ENCODE results near the gene FHL2. TPM values are rescaled to one million over a fixed set of nuclear protein-coding genes. Genes with fewer than 3 reads are reported as not detected.

The FHL2 gene
- total and polyA plus RNA-seq, 2 donors (not counting 1 experiment from before 2014, with no cell fraction given): not detected

DNA sequence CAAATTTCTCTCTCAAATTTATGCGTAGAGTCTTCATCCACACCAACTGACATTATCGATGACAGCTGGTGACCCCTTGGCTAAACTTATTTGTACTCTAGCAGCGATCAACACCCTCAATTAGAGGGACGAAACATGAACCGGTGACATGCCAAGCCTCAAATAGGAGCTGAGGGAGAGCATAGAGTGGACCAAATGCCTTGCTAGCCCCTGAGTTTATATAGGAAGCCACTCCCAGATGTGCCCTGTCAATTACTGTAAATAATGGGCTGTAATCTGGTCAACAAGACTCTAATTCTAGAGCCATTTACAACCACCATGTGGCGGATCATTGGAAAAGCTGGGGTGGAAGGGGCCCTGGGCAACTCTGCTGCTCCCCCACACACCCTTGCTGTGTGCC lies 47.6 kb upstream of the FHL2 start:
- ATAC-seq (ENCODE audit: low read depth): no peak
- Histone ChIP-seq H3K27me3 (replicated peaks in 1 of 4; ENCODE audit: control extremely low read depth in 1 of 4, control insufficient read depth in 3 of 4, insufficient read depth in 4 of 4, low read length in 3 of 4) (peaks cover 0 to 21% (median 0%) of the 10 kb centered on the region in 4 experiments), H3K4me3 (ENCODE audit: control extremely low read depth in 1 of 5, extremely low read depth in 1 of 5, insufficient read depth in 1 of 5, low read depth in 2 of 5, low read length in 4 of 5) (no peak overlapping the region), H3K27ac (ENCODE audit: low read length in 2 of 2) (no peak overlapping the region), H3K36me3 (replicated peaks in 1 of 2; ENCODE audit: control extremely low read depth in 1 of 2, control insufficient read depth in 1 of 2, extremely low read depth in 1 of 2, insufficient read depth in 2 of 2, low read length in 1 of 2) (no peaks in the 10 kb centered on the region), H4K20me1 (ENCODE audit: control insufficient read depth, insufficient read depth, low read length, poor library complexity, severe bottlenecking) (no peaks in the 10 kb centered on the region), H3K4me1 (ENCODE audit: control insufficient read depth in 2 of 2, insufficient read depth in 2 of 2, low read length in 2 of 2) (no peaks in the 10 kb centered on the region), H3K79me2 (ENCODE audit: control insufficient read depth, insufficient read depth, low read length) (no peaks in the 10 kb centered on the region), H3K4me2 (replicated peaks; ENCODE audit: low read depth, low read length, poor library complexity, severe bottlenecking) (no peak overlapping the region), H2AFZ (ENCODE audit: insufficient read depth, low read depth, low read length, poor library complexity, severe bottlenecking) (no peak overlapping the region), H3K9ac (ENCODE audit: low read length) (no peak overlapping the region), H3K9me3 (ENCODE audit: control extremely low read depth in 1 of 3, control insufficient read depth in 2 of 3, insufficient read depth in 1 of 3, low read length in 2 of 3) (no peaks in the 10 kb centered on the region)
- intact Hi-C loops (cut with micrococcal nuclease): no loop called here
- POLR2A ChIA-PET: no interaction called here
- H3K4me3 Mint-ChIP-seq: no peak overlapping the region
- CTCF ChIA-PET: no interaction called here
- H3K4me1 Mint-ChIP-seq: no peaks in the 10 kb centered on the region
- peaks cover 34% of the 10 kb centered on the region for H3K27me3 Mint-ChIP-seq
- no peak for TF ChIP-seq EZH2 (IDR thresholded peaks at IDR 0.05; ENCODE audit: borderline replicate concordance, insufficient read depth, low read depth, low read length, poor library complexity, severe bottlenecking)
- no peaks in the 10 kb centered on the region for H3K9me3 Mint-ChIP-seq (ENCODE audit: insufficient read depth)
- WGBS (ENCODE audit: insufficient coverage): 100% methylated on average over 3 of the region's 6 CpGs
- no peak overlapping the region for H3K27ac Mint-ChIP-seq
- DNase-seq: no peak

DNA sequence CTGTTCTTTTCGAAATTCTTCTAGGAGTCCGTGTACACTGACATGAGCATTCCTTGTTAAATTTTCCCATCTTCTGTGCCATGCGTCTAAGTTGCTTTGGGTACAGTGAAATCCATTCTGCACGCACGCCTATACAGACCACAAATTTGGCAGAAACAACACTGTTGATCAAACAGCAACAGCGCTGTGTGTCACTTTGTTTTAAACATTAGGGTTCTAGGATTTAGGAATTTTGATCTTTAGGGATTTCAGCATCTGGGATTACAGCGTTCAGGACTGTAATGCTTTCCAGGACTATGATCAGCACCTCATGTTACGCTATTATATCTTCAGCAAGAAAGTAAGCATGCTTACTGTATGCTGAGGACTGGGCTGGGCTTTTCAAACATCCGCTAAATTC lies 47.1 kb upstream of the FHL2 start:
- no peaks in the 10 kb centered on the region for H3K4me1 ChIP-seq (ENCODE audit: control insufficient read depth in 2 of 2, insufficient read depth in 2 of 2, low read length in 2 of 2)
- intact Hi-C loops (cut with micrococcal nuclease): no loop called here
- DNase-seq (no peak), ATAC-seq (ENCODE audit: low read depth) (no peak)
- no peak overlapping the region for H2AFZ ChIP-seq (ENCODE audit: insufficient read depth, low read depth, low read length, poor library complexity, severe bottlenecking)
- H3K9ac ChIP-seq (ENCODE audit: low read length): no peak overlapping the region
- no peaks in the 10 kb centered on the region for H3K4me1 Mint-ChIP-seq
- no peaks in the 10 kb centered on the region for H4K20me1 ChIP-seq (ENCODE audit: control insufficient read depth, insufficient read depth, low read length, poor library complexity, severe bottlenecking)
- peaks cover 0 to 21% (median 0%) of the 10 kb centered on the region in 4 experiments for H3K27me3 ChIP-seq (replicated peaks in 1 of 4; ENCODE audit: control extremely low read depth in 1 of 4, control insufficient read depth in 3 of 4, insufficient read depth in 4 of 4, low read length in 3 of 4)
- H3K27me3 Mint-ChIP-seq: peaks cover 34% of the 10 kb centered on the region
- H3K27ac ChIP-seq (ENCODE audit: low read length in 2 of 2): no peak overlapping the region
- no peak overlapping the region for H3K27ac Mint-ChIP-seq
- H3K4me3 ChIP-seq (ENCODE audit: control extremely low read depth in 1 of 5, extremely low read depth in 1 of 5, insufficient read depth in 1 of 5, low read depth in 2 of 5, low read length in 4 of 5): no peak overlapping the region
- H3K9me3 Mint-ChIP-seq (ENCODE audit: insufficient read depth): no peaks in the 10 kb centered on the region
- WGBS (ENCODE audit: insufficient coverage): 92% methylated on average over 8 of the region's 9 CpGs
- POLR2A ChIA-PET: no interaction called here
- H3K79me2 ChIP-seq (ENCODE audit: control insufficient read depth, insufficient read depth, low read length): no peaks in the 10 kb centered on the region
- H3K36me3 ChIP-seq (replicated peaks in 1 of 2; ENCODE audit: control extremely low read depth in 1 of 2, control insufficient read depth in 1 of 2, extremely low read depth in 1 of 2, insufficient read depth in 2 of 2, low read length in 1 of 2): no peaks in the 10 kb centered on the region
- no peak overlapping the region for H3K4me3 Mint-ChIP-seq
- H3K4me2 ChIP-seq (replicated peaks; ENCODE audit: low read depth, low read length, poor library complexity, severe bottlenecking): no peak overlapping the region
- TF ChIP-seq, protein P1, sequence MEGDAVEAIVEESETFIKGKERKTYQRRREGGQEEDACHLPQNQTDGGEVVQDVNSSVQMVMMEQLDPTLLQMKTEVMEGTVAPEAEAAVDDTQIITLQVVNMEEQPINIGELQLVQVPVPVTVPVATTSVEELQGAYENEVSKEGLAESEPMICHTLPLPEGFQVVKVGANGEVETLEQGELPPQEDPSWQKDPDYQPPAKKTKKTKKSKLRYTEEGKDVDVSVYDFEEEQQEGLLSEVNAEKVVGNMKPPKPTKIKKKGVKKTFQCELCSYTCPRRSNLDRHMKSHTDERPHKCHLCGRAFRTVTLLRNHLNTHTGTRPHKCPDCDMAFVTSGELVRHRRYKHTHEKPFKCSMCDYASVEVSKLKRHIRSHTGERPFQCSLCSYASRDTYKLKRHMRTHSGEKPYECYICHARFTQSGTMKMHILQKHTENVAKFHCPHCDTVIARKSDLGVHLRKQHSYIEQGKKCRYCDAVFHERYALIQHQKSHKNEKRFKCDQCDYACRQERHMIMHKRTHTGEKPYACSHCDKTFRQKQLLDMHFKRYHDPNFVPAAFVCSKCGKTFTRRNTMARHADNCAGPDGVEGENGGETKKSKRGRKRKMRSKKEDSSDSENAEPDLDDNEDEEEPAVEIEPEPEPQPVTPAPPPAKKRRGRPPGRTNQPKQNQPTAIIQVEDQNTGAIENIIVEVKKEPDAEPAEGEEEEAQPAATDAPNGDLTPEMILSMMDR (IDR thresholded peaks at IDR 0.05): no peak
- no peak for TF ChIP-seq EZH2 (IDR thresholded peaks at IDR 0.05; ENCODE audit: borderline replicate concordance, insufficient read depth, low read depth, low read length, poor library complexity, severe bottlenecking)
- CTCF ChIA-PET: no interaction called here
- H3K9me3 ChIP-seq (ENCODE audit: control extremely low read depth in 1 of 3, control insufficient read depth in 2 of 3, insufficient read depth in 1 of 3, low read length in 2 of 3): no peaks in the 10 kb centered on the region

Data from B cell (primary cell).